ENCODE measurements around the gene RAD1. TPM values are rescaled to one million over a fixed set of nuclear protein-coding genes. Genes with fewer than 3 reads are reported as not detected.

Gene RAD1
- total RNA-seq, 1 experiment from 2014 or later = 33.4 TPM

DNA sequence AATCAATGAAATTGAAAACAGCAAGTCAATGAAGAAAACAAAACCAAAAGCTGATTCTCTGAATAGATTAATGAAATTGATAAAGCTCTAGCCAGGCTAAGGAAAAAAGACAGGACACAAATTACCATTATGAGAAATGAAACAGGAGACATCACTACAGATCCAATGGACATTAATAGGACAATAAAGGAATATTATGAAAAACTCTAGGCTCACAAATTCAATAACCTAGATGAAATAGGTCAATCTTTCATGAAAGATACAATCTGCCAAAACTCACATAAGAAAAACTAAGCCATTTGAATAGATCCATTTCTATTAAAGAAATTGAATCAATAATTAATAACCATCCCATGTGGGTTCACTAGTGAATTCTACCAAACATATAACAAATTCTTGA lies 39.0 kb downstream of the RAD1 start:
- ChIA-PET CTCF (no interaction called here), POLR2A (interaction anchor here (0.6 kb wide), 1 partner anchor 39 kb away, joined by 3 read pairs; the partner anchor contains the start of genes BRIX1 and RAD1)
- Mint-ChIP-seq H3K4me1 (peaks cover 4% of the 10 kb centered on the region; the same call in 1 of the 2 replicates), H3K27ac (no peak overlapping the region), H3K36me3 (peaks cover 27% of the 10 kb centered on the region), H3K9me3 (peaks cover 40% of the 10 kb centered on the region), H3K27me3 (ENCODE audit: low read depth) (no peaks in the 10 kb centered on the region), H3K4me3 (no peak overlapping the region)
- no peak for DNase-seq (ENCODE audit: low spot score)
- ATAC-seq = no peak
- TF ChIP-seq CBFB (CRISPR knock-in tag; IDR thresholded peaks at IDR 0.05; ENCODE audit: low read depth) (no peak), ELF4 (CRISPR knock-in tag; IDR thresholded peaks at IDR 0.05; ENCODE audit: low read depth) (no peak), ZNF232 (CRISPR knock-in tag; IDR thresholded peaks at IDR 0.05) (no peak), CREB1 (CRISPR knock-in tag; IDR thresholded peaks at IDR 0.05) (no peak), ZNF423 (CRISPR knock-in tag; IDR thresholded peaks at IDR 0.05) (no peak), FOXJ3 (CRISPR knock-in tag; IDR thresholded peaks at IDR 0.05; ENCODE audit: borderline replicate concordance) (no peak), ZNF219 (CRISPR knock-in tag; IDR thresholded peaks at IDR 0.05; ENCODE audit: borderline replicate concordance) (no peak), OVOL2 (CRISPR knock-in tag; IDR thresholded peaks at IDR 0.05; ENCODE audit: borderline replicate concordance) (no peak), MXD4 (CRISPR knock-in tag; IDR thresholded peaks at IDR 0.05; ENCODE audit: borderline replicate concordance) (no peak), SMAD3 (CRISPR knock-in tag; IDR thresholded peaks at IDR 0.05; ENCODE audit: borderline replicate concordance) (no peak), FOXK1 (CRISPR knock-in tag; IDR thresholded peaks at IDR 0.05) (no peak), ETV6 (CRISPR knock-in tag; IDR thresholded peaks at IDR 0.05) (no peak), SP1 (CRISPR knock-in tag; conservative IDR thresholded peaks at IDR 0.05) (no peak), NR1H2 (CRISPR knock-in tag; IDR thresholded peaks at IDR 0.05) (no peak)
- TF ChIP-seq, protein P1, sequence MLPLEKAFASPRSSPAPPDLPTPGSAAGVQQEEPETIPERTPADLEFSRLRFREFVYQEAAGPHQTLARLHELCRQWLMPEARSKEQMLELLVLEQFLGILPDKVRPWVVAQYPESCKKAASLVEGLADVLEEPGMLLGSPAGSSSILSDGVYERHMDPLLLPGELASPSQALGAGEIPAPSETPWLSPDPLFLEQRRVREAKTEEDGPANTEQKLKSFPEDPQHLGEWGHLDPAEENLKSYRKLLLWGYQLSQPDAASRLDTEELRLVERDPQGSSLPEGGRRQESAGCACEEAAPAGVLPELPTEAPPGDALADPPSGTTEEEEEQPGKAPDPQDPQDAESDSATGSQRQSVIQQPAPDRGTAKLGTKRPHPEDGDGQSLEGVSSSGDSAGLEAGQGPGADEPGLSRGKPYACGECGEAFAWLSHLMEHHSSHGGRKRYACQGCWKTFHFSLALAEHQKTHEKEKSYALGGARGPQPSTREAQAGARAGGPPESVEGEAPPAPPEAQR (CRISPR knock-in tag; IDR thresholded peaks at IDR 0.05) = no peak
- TF ChIP-seq, protein P2, sequence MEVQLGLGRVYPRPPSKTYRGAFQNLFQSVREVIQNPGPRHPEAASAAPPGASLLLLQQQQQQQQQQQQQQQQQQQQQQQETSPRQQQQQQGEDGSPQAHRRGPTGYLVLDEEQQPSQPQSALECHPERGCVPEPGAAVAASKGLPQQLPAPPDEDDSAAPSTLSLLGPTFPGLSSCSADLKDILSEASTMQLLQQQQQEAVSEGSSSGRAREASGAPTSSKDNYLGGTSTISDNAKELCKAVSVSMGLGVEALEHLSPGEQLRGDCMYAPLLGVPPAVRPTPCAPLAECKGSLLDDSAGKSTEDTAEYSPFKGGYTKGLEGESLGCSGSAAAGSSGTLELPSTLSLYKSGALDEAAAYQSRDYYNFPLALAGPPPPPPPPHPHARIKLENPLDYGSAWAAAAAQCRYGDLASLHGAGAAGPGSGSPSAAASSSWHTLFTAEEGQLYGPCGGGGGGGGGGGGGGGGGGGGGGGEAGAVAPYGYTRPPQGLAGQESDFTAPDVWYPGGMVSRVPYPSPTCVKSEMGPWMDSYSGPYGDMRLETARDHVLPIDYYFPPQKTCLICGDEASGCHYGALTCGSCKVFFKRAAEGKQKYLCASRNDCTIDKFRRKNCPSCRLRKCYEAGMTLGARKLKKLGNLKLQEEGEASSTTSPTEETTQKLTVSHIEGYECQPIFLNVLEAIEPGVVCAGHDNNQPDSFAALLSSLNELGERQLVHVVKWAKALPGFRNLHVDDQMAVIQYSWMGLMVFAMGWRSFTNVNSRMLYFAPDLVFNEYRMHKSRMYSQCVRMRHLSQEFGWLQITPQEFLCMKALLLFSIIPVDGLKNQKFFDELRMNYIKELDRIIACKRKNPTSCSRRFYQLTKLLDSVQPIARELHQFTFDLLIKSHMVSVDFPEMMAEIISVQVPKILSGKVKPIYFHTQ (CRISPR knock-in tag; IDR thresholded peaks at IDR 0.05) = no peak
- TF ChIP-seq, protein P3, sequence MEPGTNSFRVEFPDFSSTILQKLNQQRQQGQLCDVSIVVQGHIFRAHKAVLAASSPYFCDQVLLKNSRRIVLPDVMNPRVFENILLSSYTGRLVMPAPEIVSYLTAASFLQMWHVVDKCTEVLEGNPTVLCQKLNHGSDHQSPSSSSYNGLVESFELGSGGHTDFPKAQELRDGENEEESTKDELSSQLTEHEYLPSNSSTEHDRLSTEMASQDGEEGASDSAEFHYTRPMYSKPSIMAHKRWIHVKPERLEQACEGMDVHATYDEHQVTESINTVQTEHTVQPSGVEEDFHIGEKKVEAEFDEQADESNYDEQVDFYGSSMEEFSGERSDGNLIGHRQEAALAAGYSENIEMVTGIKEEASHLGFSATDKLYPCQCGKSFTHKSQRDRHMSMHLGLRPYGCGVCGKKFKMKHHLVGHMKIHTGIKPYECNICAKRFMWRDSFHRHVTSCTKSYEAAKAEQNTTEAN (CRISPR knock-in tag; IDR thresholded peaks at IDR 0.05) = no peak
- TF ChIP-seq, protein P4, sequence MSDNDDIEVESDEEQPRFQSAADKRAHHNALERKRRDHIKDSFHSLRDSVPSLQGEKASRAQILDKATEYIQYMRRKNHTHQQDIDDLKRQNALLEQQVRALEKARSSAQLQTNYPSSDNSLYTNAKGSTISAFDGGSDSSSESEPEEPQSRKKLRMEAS (CRISPR knock-in tag; IDR thresholded peaks at IDR 0.05) = no peak
- TF ChIP-seq, protein P5, sequence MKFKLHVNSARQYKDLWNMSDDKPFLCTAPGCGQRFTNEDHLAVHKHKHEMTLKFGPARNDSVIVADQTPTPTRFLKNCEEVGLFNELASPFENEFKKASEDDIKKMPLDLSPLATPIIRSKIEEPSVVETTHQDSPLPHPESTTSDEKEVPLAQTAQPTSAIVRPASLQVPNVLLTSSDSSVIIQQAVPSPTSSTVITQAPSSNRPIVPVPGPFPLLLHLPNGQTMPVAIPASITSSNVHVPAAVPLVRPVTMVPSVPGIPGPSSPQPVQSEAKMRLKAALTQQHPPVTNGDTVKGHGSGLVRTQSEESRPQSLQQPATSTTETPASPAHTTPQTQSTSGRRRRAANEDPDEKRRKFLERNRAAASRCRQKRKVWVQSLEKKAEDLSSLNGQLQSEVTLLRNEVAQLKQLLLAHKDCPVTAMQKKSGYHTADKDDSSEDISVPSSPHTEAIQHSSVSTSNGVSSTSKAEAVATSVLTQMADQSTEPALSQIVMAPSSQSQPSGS (CRISPR knock-in tag; IDR thresholded peaks at IDR 0.05; ENCODE audit: borderline replicate concordance, low read depth) = no peak
- TF ChIP-seq, protein P6, sequence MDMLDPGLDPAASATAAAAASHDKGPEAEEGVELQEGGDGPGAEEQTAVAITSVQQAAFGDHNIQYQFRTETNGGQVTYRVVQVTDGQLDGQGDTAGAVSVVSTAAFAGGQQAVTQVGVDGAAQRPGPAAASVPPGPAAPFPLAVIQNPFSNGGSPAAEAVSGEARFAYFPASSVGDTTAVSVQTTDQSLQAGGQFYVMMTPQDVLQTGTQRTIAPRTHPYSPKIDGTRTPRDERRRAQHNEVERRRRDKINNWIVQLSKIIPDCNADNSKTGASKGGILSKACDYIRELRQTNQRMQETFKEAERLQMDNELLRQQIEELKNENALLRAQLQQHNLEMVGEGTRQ (CRISPR knock-in tag; IDR thresholded peaks at IDR 0.05) = no peak
